ENCODE measurements around the gene TJP1. TPM values are rescaled to one million over a fixed set of nuclear protein-coding genes. Genes with fewer than 3 reads are reported as not detected.

The TJP1 gene
- total RNA-seq, 1 donor from 2014 or later = not detected

- no peaks in the 10 kb centered on the region for H3K4me1 Mint-ChIP-seq (ENCODE audit: low read depth)
- no peak overlapping the region for H3K27ac Mint-ChIP-seq
- H3K36me3 Mint-ChIP-seq (ENCODE audit: low read depth) = no peaks in the 10 kb centered on the region
- no peak for DNase-seq (ENCODE audit: low spot score)
- intact Hi-C loops (cut with micrococcal nuclease) = no loop called here
- H3K9me3 Mint-ChIP-seq = no peaks in the 10 kb centered on the region
- no peaks in the 10 kb centered on the region for H3K27me3 Mint-ChIP-seq (ENCODE audit: low read depth)
- no peak overlapping the region for H3K4me3 Mint-ChIP-seq (ENCODE audit: low read depth)
Measured at GRCh38 chr15:29686445-29687203, 135.6 kb downstream of the TJP1 start.

- DNase-seq (ENCODE audit: low spot score) = no peak
- Mint-ChIP-seq H3K9me3 (no peaks in the 10 kb centered on the region), H3K27me3 (ENCODE audit: low read depth) (no peaks in the 10 kb centered on the region), H3K36me3 (ENCODE audit: low read depth) (no peaks in the 10 kb centered on the region), H3K27ac (no peak overlapping the region), H3K4me3 (ENCODE audit: low read depth) (no peak overlapping the region), H3K4me1 (ENCODE audit: low read depth) (no peaks in the 10 kb centered on the region)
- intact Hi-C loops (cut with micrococcal nuclease) = no loop called here
Measured at GRCh38 chr15:29686079-29686425, 136.2 kb downstream of the TJP1 start.

GRCh38 chr15:29685156-29686078, 136.9 kb downstream of the TJP1 start:
- no peak overlapping the region for H3K4me3 Mint-ChIP-seq (ENCODE audit: low read depth)
- intact Hi-C loops (cut with micrococcal nuclease) = no loop called here
- no peaks in the 10 kb centered on the region for H3K9me3 Mint-ChIP-seq
- no peaks in the 10 kb centered on the region for H3K27me3 Mint-ChIP-seq (ENCODE audit: low read depth)
- no peaks in the 10 kb centered on the region for H3K4me1 Mint-ChIP-seq (ENCODE audit: low read depth)
- DNase-seq (ENCODE audit: low spot score) = no peak
- no peak overlapping the region for H3K27ac Mint-ChIP-seq
- H3K36me3 Mint-ChIP-seq (ENCODE audit: low read depth) = no peaks in the 10 kb centered on the region

- H3K4me1 Mint-ChIP-seq (ENCODE audit: low read depth) = no peaks in the 10 kb centered on the region
- no peak overlapping the region for H3K4me3 Mint-ChIP-seq (ENCODE audit: low read depth)
- intact Hi-C loops (cut with micrococcal nuclease) = no loop called here
- no peaks in the 10 kb centered on the region for H3K9me3 Mint-ChIP-seq
- no peak for DNase-seq (ENCODE audit: low spot score)
- H3K27ac Mint-ChIP-seq = no peak overlapping the region
- no peaks in the 10 kb centered on the region for H3K36me3 Mint-ChIP-seq (ENCODE audit: low read depth)
- H3K27me3 Mint-ChIP-seq (ENCODE audit: low read depth) = no peaks in the 10 kb centered on the region
Measured at GRCh38 chr15:29682781-29683180, 139.5 kb downstream of the TJP1 start.

- Mint-ChIP-seq H3K9me3 (no peaks in the 10 kb centered on the region), H3K4me1 (ENCODE audit: low read depth) (no peaks in the 10 kb centered on the region), H3K27ac (no peak overlapping the region), H3K4me3 (ENCODE audit: low read depth) (no peak overlapping the region), H3K36me3 (ENCODE audit: low read depth) (no peaks in the 10 kb centered on the region), H3K27me3 (ENCODE audit: low read depth) (peaks cover 4% of the 10 kb centered on the region)
- intact Hi-C loops (cut with micrococcal nuclease) = no loop called here
- no peak for DNase-seq (ENCODE audit: low spot score)
Measured at GRCh38 chr15:29682361-29682760, 139.9 kb downstream of the TJP1 start.

GRCh38 chr15:29681946-29682345, 140.3 kb downstream of the TJP1 start:
- Mint-ChIP-seq H3K27ac (no peak overlapping the region), H3K4me3 (ENCODE audit: low read depth) (no peak overlapping the region), H3K9me3 (no peaks in the 10 kb centered on the region), H3K4me1 (ENCODE audit: low read depth) (no peaks in the 10 kb centered on the region), H3K27me3 (ENCODE audit: low read depth) (peaks cover 8% of the 10 kb centered on the region), H3K36me3 (ENCODE audit: low read depth) (no peaks in the 10 kb centered on the region)
- DNase-seq (ENCODE audit: low spot score) = no peak
- intact Hi-C loops (cut with micrococcal nuclease) = no loop called here

GRCh38 chr15:29681166-29681845, 141.0 kb downstream of the TJP1 start:
- H3K4me1 Mint-ChIP-seq (ENCODE audit: low read depth) = no peaks in the 10 kb centered on the region
- no peaks in the 10 kb centered on the region for H3K36me3 Mint-ChIP-seq (ENCODE audit: low read depth)
- intact Hi-C loops (cut with micrococcal nuclease) = no loop called here
- H3K27ac Mint-ChIP-seq = no peak overlapping the region
- peaks cover 12% of the 10 kb centered on the region for H3K27me3 Mint-ChIP-seq (ENCODE audit: low read depth)
- DNase-seq (ENCODE audit: low spot score) = no peak
- H3K4me3 Mint-ChIP-seq (ENCODE audit: low read depth) = no peak overlapping the region
- no peaks in the 10 kb centered on the region for H3K9me3 Mint-ChIP-seq

GRCh38 chr15:29680465-29681165, 141.7 kb downstream of the TJP1 start:
- H3K4me3 Mint-ChIP-seq (ENCODE audit: low read depth) = no peak overlapping the region
- no peak for DNase-seq (ENCODE audit: low spot score)
- H3K27ac Mint-ChIP-seq = no peak overlapping the region
- no peaks in the 10 kb centered on the region for H3K36me3 Mint-ChIP-seq (ENCODE audit: low read depth)
- H3K9me3 Mint-ChIP-seq = no peaks in the 10 kb centered on the region
- intact Hi-C loops (cut with micrococcal nuclease) = no loop called here
- peaks cover 13% of the 10 kb centered on the region for H3K27me3 Mint-ChIP-seq (ENCODE audit: low read depth)
- H3K4me1 Mint-ChIP-seq (ENCODE audit: low read depth) = no peaks in the 10 kb centered on the region

GRCh38 chr15:29678504-29679034, 143.7 kb downstream of the TJP1 start:
- no peak overlapping the region for H3K4me3 Mint-ChIP-seq (ENCODE audit: low read depth)
- intact Hi-C loops (cut with micrococcal nuclease) = no loop called here
- H3K27me3 Mint-ChIP-seq (ENCODE audit: low read depth) = peaks cover 20% of the 10 kb centered on the region
- H3K4me1 Mint-ChIP-seq (ENCODE audit: low read depth) = no peaks in the 10 kb centered on the region
- H3K27ac Mint-ChIP-seq = no peak overlapping the region
- H3K36me3 Mint-ChIP-seq (ENCODE audit: low read depth) = no peaks in the 10 kb centered on the region
- DNase-seq (ENCODE audit: low spot score) = no peak
- no peaks in the 10 kb centered on the region for H3K9me3 Mint-ChIP-seq

GRCh38 chr15:29677871-29678461, 144.3 kb downstream of the TJP1 start:
- Mint-ChIP-seq H3K36me3 (ENCODE audit: low read depth) (no peaks in the 10 kb centered on the region), H3K9me3 (no peaks in the 10 kb centered on the region), H3K27me3 (ENCODE audit: low read depth) (peaks cover 25% of the 10 kb centered on the region), H3K27ac (no peak overlapping the region), H3K4me1 (ENCODE audit: low read depth) (no peaks in the 10 kb centered on the region), H3K4me3 (ENCODE audit: low read depth) (no peak overlapping the region)
- intact Hi-C loops (cut with micrococcal nuclease) = no loop called here
- no peak for DNase-seq (ENCODE audit: low spot score)

- H3K27ac Mint-ChIP-seq = no peak overlapping the region
- no peaks in the 10 kb centered on the region for H3K9me3 Mint-ChIP-seq
- peaks cover 28% of the 10 kb centered on the region for H3K27me3 Mint-ChIP-seq (ENCODE audit: low read depth)
- H3K4me1 Mint-ChIP-seq (ENCODE audit: low read depth) = no peaks in the 10 kb centered on the region
- no peaks in the 10 kb centered on the region for H3K36me3 Mint-ChIP-seq (ENCODE audit: low read depth)
- intact Hi-C loops (cut with micrococcal nuclease) = no loop called here
- DNase-seq (ENCODE audit: low spot score) = no peak
- H3K4me3 Mint-ChIP-seq (ENCODE audit: low read depth) = no peak overlapping the region
Measured at GRCh38 chr15:29677455-29677854, 144.8 kb downstream of the TJP1 start.

GRCh38 chr15:29676961-29677402, 145.3 kb downstream of the TJP1 start:
- Mint-ChIP-seq H3K36me3 (ENCODE audit: low read depth) (no peaks in the 10 kb centered on the region), H3K4me3 (ENCODE audit: low read depth) (no peak overlapping the region), H3K27ac (no peak overlapping the region), H3K27me3 (ENCODE audit: low read depth) (peaks cover 28% of the 10 kb centered on the region), H3K9me3 (no peaks in the 10 kb centered on the region), H3K4me1 (ENCODE audit: low read depth) (no peaks in the 10 kb centered on the region)
- intact Hi-C loops (cut with micrococcal nuclease) = no loop called here
- DNase-seq (ENCODE audit: low spot score) = no peak

All from activated T-helper 2 cell treated with anti-CD3 and anti-CD28 coated beads, Interferon-gamma antibody, Interleukin-2, Interleukin-4, amounts not matched to agents 10 μg/mL and 5 μg/mL and 100 μg/mL, durations not matched to agents 14 hours and 24 hours and 36 hours (primary cell).